Keratinocyte (primary cell): ENCODE data around the gene SQOR. TPM values are rescaled to one million over a fixed set of nuclear protein-coding genes. Genes with fewer than 3 reads are reported as not detected.
A peak's percentile ranks its signal among the peaks of the same experiment; 100 is the strongest.

Experiments used
- DNase-seq: peaks from one replicate; pipeline ENCODE4 v3.0.0-alpha.2; 2011; ENCODE audit warnings: low read depth, missing footprints, low spot score
- FAIRE-seq: peaks from 2 replicates; lab custom pipeline; 2011; peaks lifted over from hg19 to GRCh38; lab: Jason Lieb, UNC
- H2AFZ ChIP-seq: 2 replicates; pipeline ENCODE4 v1.6.0; 2012; ENCODE audit warnings: low read length, control low read depth, inconsistent platforms; ENCODE audit not compliant: control insufficient read depth
- H3K27ac ChIP-seq: 2 replicates; pipeline ENCODE4 v1.5.1; 2011; ENCODE audit warnings: low read length; ENCODE audit not compliant: control insufficient read depth, insufficient read depth
- H3K27me3 ChIP-seq: 3 replicates; pipeline ENCODE4 v1.6.0; 2011; ENCODE audit warnings: low read length; ENCODE audit not compliant: control insufficient read depth, insufficient read depth; ENCODE audit errors: extremely low read depth
- H3K36me3 ChIP-seq, 2 experiments: 2 replicates in 1 of 2; 3 replicates in 1 of 2; pipeline ENCODE4 v1.5.1; 2011; ENCODE audit warnings: low read length in 2 of 2, mild to moderate bottlenecking in 1 of 2; ENCODE audit not compliant: control insufficient read depth in 2 of 2, insufficient read depth in 2 of 2; ENCODE audit errors: extremely low read depth in 1 of 2
- H3K4me1 ChIP-seq: 3 replicates; pipeline ENCODE4 v1.5.1; 2011; ENCODE audit warnings: low read length; ENCODE audit not compliant: control insufficient read depth, insufficient read depth; ENCODE audit errors: extremely low read depth
- H3K4me2 ChIP-seq: 3 replicates; pipeline ENCODE4 v1.6.0; 2011; ENCODE audit warnings: low read depth, low read length; ENCODE audit not compliant: control insufficient read depth, insufficient read depth; ENCODE audit errors: extremely low read depth
- H3K4me3 ChIP-seq, 3 experiments: fragments of 200-600 bp in 1 of 3; sonication (generic) in 1 of 3; 2 replicates in 2 of 3; 3 replicates in 1 of 3; pipeline ENCODE4 v1.5.1; 2011 to 2016; ENCODE audit warnings: low read length in 3 of 3, mild to moderate bottlenecking in 3 of 3, control low read depth in 2 of 3, inconsistent platforms in 1 of 3, low read depth in 1 of 3, mixed read lengths in 1 of 3, mixed run types in 1 of 3, moderate library complexity in 1 of 3; ENCODE audit not compliant: control insufficient read depth in 2 of 3, insufficient read depth in 2 of 3; ENCODE audit errors: extremely low read depth in 1 of 3
- H3K79me2 ChIP-seq: 2 replicates; pipeline ENCODE4 v1.6.0; 2012; ENCODE audit warnings: low read length; ENCODE audit not compliant: control insufficient read depth, insufficient read depth
- H3K9ac ChIP-seq: 3 replicates; pipeline ENCODE4 v1.6.0; 2011; ENCODE audit warnings: low read length; ENCODE audit not compliant: control insufficient read depth, insufficient read depth; ENCODE audit errors: extremely low read depth
- H3K9me1 ChIP-seq: 3 replicates; pipeline ENCODE4 v1.6.0; 2011; ENCODE audit warnings: low read length; ENCODE audit not compliant: control insufficient read depth, insufficient read depth; ENCODE audit errors: extremely low read depth
- H3K9me3 ChIP-seq: 2 replicates; pipeline ENCODE4 v1.5.1; 2012; ENCODE audit warnings: low read depth, low read length; ENCODE audit not compliant: control insufficient read depth
- H4K20me1 ChIP-seq: 3 replicates; pipeline ENCODE4 v1.6.0; 2011; ENCODE audit warnings: low read length; ENCODE audit not compliant: control insufficient read depth, insufficient read depth; ENCODE audit errors: extremely low read depth
- EZH2 ChIP-seq: IDR thresholded peaks from one replicate; pipeline ENCODE4 v1.6.1; 2012; ENCODE audit warnings: inconsistent platforms, mild to moderate bottlenecking, low read length, moderate library complexity
- dilution Hi-C: fragments of 300-500 bp; cut with MboI; formaldehyde crosslinking; loops from one replicate; pipeline ENCODE4 v1.7.0; 2020; ENCODE audit warnings: low sequenced_read_pairs; ENCODE audit not compliant: extremely low pct_ligation_motif_present
- polyA plus RNA-seq, 5 experiments: library from polyadenylated mRNA; depleted of rRNA in 3 of 5; stranded (reverse) in 3 of 5; stranded (forward) in 1 of 5; unstranded in 1 of 5; fragments of >200 nt; gene quantifications; 1 replicate in 1 of 5; 2 replicates in 3 of 5; 3 replicates in 1 of 5; pipeline versions ENCODE4 v1.2.1 to v1.2.3, GENCODE V29; 2011 to 2012; ENCODE audit warnings: missing spikeins in 2 of 5, low read depth in 1 of 5, low replicate concordance in 1 of 5
- TF ChIP-seq, protein P1 (sequence below), 3 experiments: IDR thresholded peaks in 1 of 3; conservative IDR thresholded peaks in 1 of 3; optimal IDR thresholded peaks in 1 of 3; 2 replicates in 2 of 3; 3 replicates in 1 of 3; pipeline versions ENCODE3 to v1.5.1; 2011; ENCODE audit warnings: low read length in 3 of 3, mild to moderate bottlenecking in 3 of 3, moderate library complexity in 2 of 3, control low read depth in 1 of 3, inconsistent platforms in 1 of 3; ENCODE audit not compliant: insufficient read depth in 2 of 3; ENCODE audit errors: extremely low read depth in 1 of 3

The SQOR gene
- polyA plus RNA-seq, 1 donor (not counting 4 experiments of a cell fraction or from before 2014, with no cell fraction given), result 140 TPM

DNA sequence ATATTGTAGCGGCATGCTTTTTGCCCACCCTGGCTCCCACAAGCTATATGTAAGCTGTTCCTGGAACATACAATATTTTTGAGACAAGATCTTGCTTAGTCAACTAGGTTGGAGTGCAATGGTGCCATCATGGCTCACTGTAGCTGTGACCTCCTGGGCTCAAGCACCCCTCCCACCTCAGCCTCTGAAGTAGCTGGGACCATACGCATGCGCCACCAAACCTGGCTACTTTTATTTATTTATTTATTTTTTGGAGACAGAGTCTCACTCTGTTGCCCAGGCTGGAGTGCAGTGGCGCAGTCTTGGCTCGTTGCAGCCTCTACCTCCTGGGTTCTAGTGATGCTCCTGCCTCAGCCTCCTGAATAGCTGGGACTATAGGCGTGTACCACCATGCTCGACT lies 6.7 kb upstream of the SQOR start:
- Histone ChIP-seq H3K27me3 (no peaks in the 10 kb centered on the region), H3K4me1 (peaks cover 16% of the 10 kb centered on the region), H2AFZ (no peak overlapping the region), H3K9me3 (no peaks in the 10 kb centered on the region), H3K4me3 (no peak overlapping the region), H3K9me1 (no peaks in the 10 kb centered on the region), H3K27ac (no peak overlapping the region), H4K20me1 (no peaks in the 10 kb centered on the region), H3K36me3 (no peaks in the 10 kb centered on the region), H3K9ac (no peak overlapping the region), H3K79me2 (no peaks in the 10 kb centered on the region), H3K4me2 (no peak overlapping the region)
- dilution Hi-C loops, result no loop called here
- DNase-seq (no peak), FAIRE-seq (no peak)
- no peak for TF ChIP-seq EZH2
- TF ChIP-seq, protein P1, sequence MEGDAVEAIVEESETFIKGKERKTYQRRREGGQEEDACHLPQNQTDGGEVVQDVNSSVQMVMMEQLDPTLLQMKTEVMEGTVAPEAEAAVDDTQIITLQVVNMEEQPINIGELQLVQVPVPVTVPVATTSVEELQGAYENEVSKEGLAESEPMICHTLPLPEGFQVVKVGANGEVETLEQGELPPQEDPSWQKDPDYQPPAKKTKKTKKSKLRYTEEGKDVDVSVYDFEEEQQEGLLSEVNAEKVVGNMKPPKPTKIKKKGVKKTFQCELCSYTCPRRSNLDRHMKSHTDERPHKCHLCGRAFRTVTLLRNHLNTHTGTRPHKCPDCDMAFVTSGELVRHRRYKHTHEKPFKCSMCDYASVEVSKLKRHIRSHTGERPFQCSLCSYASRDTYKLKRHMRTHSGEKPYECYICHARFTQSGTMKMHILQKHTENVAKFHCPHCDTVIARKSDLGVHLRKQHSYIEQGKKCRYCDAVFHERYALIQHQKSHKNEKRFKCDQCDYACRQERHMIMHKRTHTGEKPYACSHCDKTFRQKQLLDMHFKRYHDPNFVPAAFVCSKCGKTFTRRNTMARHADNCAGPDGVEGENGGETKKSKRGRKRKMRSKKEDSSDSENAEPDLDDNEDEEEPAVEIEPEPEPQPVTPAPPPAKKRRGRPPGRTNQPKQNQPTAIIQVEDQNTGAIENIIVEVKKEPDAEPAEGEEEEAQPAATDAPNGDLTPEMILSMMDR (optimal IDR thresholded peaks at IDR 0.05 in 1 of 3, IDR thresholded peaks at IDR 0.05 in 1 of 3, conservative IDR thresholded peaks at IDR 0.05 in 1 of 3; ENCODE audit: extremely low read depth in 1 of 3, insufficient read depth in 2 of 3, low read length in 3 of 3), result no peak

DNA sequence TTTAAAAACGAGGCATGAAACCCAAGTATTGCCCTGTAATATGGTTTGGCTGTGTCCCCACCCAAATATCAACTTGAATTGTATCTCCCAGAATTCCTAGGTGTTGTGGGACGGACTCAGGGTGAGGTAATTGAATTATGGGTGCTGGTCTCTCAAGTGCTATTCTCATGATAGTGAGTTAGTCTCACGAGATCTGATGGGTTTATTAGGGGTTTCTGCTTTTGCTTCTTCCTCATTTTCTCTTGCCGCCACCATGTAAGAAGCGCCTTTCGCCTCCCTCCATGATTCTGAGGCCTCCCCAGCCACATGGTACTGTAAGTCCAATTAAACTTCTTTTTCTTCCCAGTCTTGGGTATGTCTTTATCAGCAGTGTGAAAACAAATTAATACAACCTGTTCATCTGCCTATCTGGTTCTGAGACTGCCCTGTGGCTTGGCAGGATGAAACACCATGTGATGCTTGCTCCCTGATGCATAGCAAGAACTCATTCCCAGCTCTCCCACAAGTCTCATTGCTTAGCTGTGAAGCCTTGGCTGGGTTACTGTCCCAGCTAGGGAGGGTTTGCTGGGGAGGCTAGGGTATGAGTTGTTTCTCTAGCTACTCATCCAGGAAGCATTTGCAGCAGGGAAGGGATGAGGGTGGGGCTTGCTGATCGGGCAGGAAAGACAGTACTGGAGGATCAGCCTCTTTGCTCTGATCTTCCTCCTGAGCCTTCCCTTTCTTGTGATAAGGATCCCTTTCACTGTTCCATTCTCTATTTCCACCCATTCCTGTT lies 3.7 kb upstream of the SQOR start:
- H3K9me3 ChIP-seq, result no peaks in the 10 kb centered on the region
- peak overlapping the region; percentile 95 for H3K27ac ChIP-seq
- H3K9ac ChIP-seq, result peak overlapping the region; percentile 81
- dilution Hi-C loops, result no loop called here
- H3K36me3 ChIP-seq, result no peaks in the 10 kb centered on the region
- no peak for TF ChIP-seq EZH2
- TF ChIP-seq, protein P1 (optimal IDR thresholded peaks at IDR 0.05 in 1 of 3, IDR thresholded peaks at IDR 0.05 in 1 of 3, conservative IDR thresholded peaks at IDR 0.05 in 1 of 3; ENCODE audit: extremely low read depth in 1 of 3, insufficient read depth in 2 of 3, low read length in 3 of 3), result no peak
- peak overlapping the region; percentile 94 for H3K4me2 ChIP-seq
- DNase-seq (peak; percentile 90), FAIRE-seq (peak; percentile 99)
- peaks cover 2% of the 10 kb centered on the region for H3K79me2 ChIP-seq
- H3K4me1 ChIP-seq, result peaks cover 21% of the 10 kb centered on the region
- no peaks in the 10 kb centered on the region for H3K27me3 ChIP-seq
- H4K20me1 ChIP-seq, result no peaks in the 10 kb centered on the region
- H3K9me1 ChIP-seq, result no peaks in the 10 kb centered on the region
- peak overlapping the region; percentile 33 to 72 (median 61) for H3K4me3 ChIP-seq
- H2AFZ ChIP-seq, result peak overlapping the region; percentile 93
